Neural cell (in vitro differentiated cells): ENCODE data around the gene CDON. TPM values are rescaled to one million over a fixed set of nuclear protein-coding genes. Genes with fewer than 3 reads are reported as not detected.

ENCODE experiments used
- H2AFZ ChIP-seq: fragments of 200-600, 300-800 bp; sonication (generic), shearing (Covaris generic); 2 replicates; pipeline ENCODE4 v1.6.0; 2014; ENCODE audit warnings: low read depth, mild to moderate bottlenecking, antibody characterized with exemption, low read length, moderate library complexity
- H3F3A ChIP-seq: fragments of 200-600 bp; shearing (Covaris generic); 2 replicates; pipeline ENCODE4 v1.6.1; 2016; ENCODE audit warnings: mild to moderate bottlenecking, moderate library complexity, mixed read lengths, antibody characterized with exemption, low read length; ENCODE audit not compliant: insufficient read depth, poor library complexity, severe bottlenecking
- H3K27ac ChIP-seq: fragments of 200-600, 300-800 bp; sonication (generic), shearing (Covaris generic); 2 replicates; pipeline ENCODE4 v1.5.1; 2014; ENCODE audit warnings: mild to moderate bottlenecking, low read length, moderate library complexity
- H3K27me3 ChIP-seq: fragments of 300-800, 200-600 bp; sonication (generic), shearing (Covaris generic); 2 replicates; pipeline ENCODE4 v1.6.0; 2014; ENCODE audit warnings: mild to moderate bottlenecking, low read depth, low read length, moderate library complexity; ENCODE audit not compliant: insufficient read depth
- H3K36me3 ChIP-seq: fragments of 300-800, 200-600 bp; sonication (generic), shearing (Covaris generic); 2 replicates; pipeline ENCODE4 v1.5.1; 2014; ENCODE audit warnings: mild to moderate bottlenecking, antibody characterized with exemption, low read length, moderate library complexity; ENCODE audit not compliant: insufficient read depth
- H3K4me2 ChIP-seq: fragments of 300-800, 200-600 bp; sonication (generic), shearing (Covaris generic); 2 replicates; pipeline ENCODE4 v1.6.0; 2014; ENCODE audit warnings: mild to moderate bottlenecking, low read length
- H3K4me3 ChIP-seq: fragments of 300-800, 200-600 bp; sonication (generic), shearing (Covaris generic); 2 replicates; pipeline ENCODE4 v1.5.1; 2014; ENCODE audit warnings: mild to moderate bottlenecking, low read length, moderate library complexity
- H3K79me2 ChIP-seq: fragments of 200-600 bp; shearing (Covaris generic); replicated peaks from 2 replicates; pipeline ENCODE4 v1.6.0; 2014; ENCODE audit warnings: mild to moderate bottlenecking, low read length, moderate library complexity; ENCODE audit not compliant: insufficient read depth
- H3K9ac ChIP-seq: fragments of 300-800, 200-600 bp; sonication (generic), shearing (Covaris generic); 2 replicates; pipeline ENCODE4 v1.6.1; 2016; ENCODE audit warnings: mild to moderate bottlenecking, low read length, mixed read lengths
- H3K9me2 ChIP-seq: fragments of 200-600 bp; shearing (Covaris generic); 2 replicates; pipeline ENCODE4 v1.6.1; 2016; ENCODE audit warnings: mild to moderate bottlenecking, low read length, mixed read lengths; ENCODE audit not compliant: insufficient read depth
- H3K9me3 ChIP-seq: fragments of 200-600, 300-800 bp; sonication (generic), shearing (Covaris generic); 2 replicates; pipeline ENCODE4 v1.6.1; 2016; ENCODE audit warnings: mild to moderate bottlenecking, mixed run types, low read length, moderate library complexity, mixed read lengths
- H4K20me1 ChIP-seq: fragments of 200-600 bp; shearing (Covaris generic); 2 replicates; pipeline ENCODE4 v1.6.1; 2016; ENCODE audit warnings: mild to moderate bottlenecking, mixed run types; ENCODE audit not compliant: insufficient read depth
- CTCF ChIP-seq: fragments of 450-650 bp; IDR thresholded peaks from 2 replicates; pipeline ENCODE4 v1.5.1; 2014; ENCODE audit warnings: antibody characterized with exemption, mild to moderate bottlenecking, moderate library complexity; ENCODE audit not compliant: poor library complexity, severe bottlenecking
- EP300 ChIP-seq: fragments of 450-650 bp; conservative IDR thresholded peaks from 2 replicates; pipeline ENCODE4 v1.6.1; 2014; ENCODE audit warnings: antibody characterized with exemption, mild to moderate bottlenecking, moderate library complexity; ENCODE audit not compliant: poor library complexity, severe bottlenecking
- EZH2 ChIP-seq: fragments of 200-600, 300-800 bp; shearing (Covaris generic), sonication (generic); IDR thresholded peaks from 2 replicates; pipeline ENCODE4 v1.6.1; 2014; ENCODE audit warnings: antibody characterized with exemption, low read length, borderline replicate concordance, mild to moderate bottlenecking; ENCODE audit not compliant: insufficient read depth, poor library complexity, severe bottlenecking
- MXI1 ChIP-seq: fragments of 450-650 bp; conservative IDR thresholded peaks from 2 replicates; pipeline ENCODE4 v1.6.1; 2014; ENCODE audit warnings: antibody characterized with exemption, mild to moderate bottlenecking; ENCODE audit not compliant: poor library complexity, severe bottlenecking
- POLR2AphosphoS5 ChIP-seq: IDR thresholded peaks from 2 replicates; pipeline ENCODE4 v1.6.1; 2012
- RAD21 ChIP-seq: fragments of 450-650 bp; conservative IDR thresholded peaks from 2 replicates; pipeline ENCODE4 v1.6.1; 2014; ENCODE audit warnings: antibody characterized with exemption, mild to moderate bottlenecking, moderate library complexity
- REST ChIP-seq: IDR thresholded peaks from 2 replicates; pipeline ENCODE4 v1.6.1; 2012; ENCODE audit warnings: borderline replicate concordance
- SMC3 ChIP-seq: fragments of 450-650 bp; conservative IDR thresholded peaks from 2 replicates; pipeline ENCODE4 v1.6.1; 2014; ENCODE audit warnings: antibody characterized with exemption, mild to moderate bottlenecking, moderate library complexity; ENCODE audit not compliant: poor library complexity
- TAF1 ChIP-seq: IDR thresholded peaks from 2 replicates; pipeline ENCODE4 v1.6.1; 2012; ENCODE audit warnings: low read depth
- polyA plus RNA-seq: library from polyadenylated mRNA; depleted of rRNA; stranded (reverse); fragments of >200 nt; gene quantifications from 2 replicates; pipeline ENCODE4 v1.2.3, GENCODE V29; 2014

Gene CDON
- polyA plus RNA-seq, 1 donor from 2014 or later: 44.1 TPM

DNA sequence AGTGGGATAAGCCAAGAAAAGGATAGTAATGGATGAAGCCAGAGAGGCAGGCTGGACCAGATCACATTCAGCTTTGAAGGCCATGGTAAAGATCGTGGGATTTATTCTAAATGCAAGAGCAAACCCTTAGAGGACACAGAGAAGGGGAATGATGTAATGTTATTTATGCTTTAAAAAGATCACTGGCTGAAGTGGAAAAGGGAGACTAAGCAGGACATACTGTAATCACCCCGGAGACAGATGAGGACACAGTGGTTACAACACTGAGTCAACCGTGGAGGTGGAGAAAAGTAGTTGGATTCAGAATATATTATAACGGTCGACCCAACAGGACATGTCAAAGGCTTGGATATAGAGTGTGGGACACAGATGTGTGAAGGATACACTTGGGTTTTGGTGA lies 38.5 kb downstream of the CDON start:
- Histone ChIP-seq H3K9me3 (no peaks in the 10 kb centered on the region), H3K4me3 (no peak overlapping the region), H2AFZ (no peak overlapping the region), H3K36me3 (peaks cover 10% of the 10 kb centered on the region), H3K9me2 (no peaks in the 10 kb centered on the region), H3K9ac (no peak overlapping the region), H3K79me2 (peaks cover 37% of the 10 kb centered on the region), H3K27ac (no peak overlapping the region), H3K4me2 (no peak overlapping the region), H4K20me1 (no peaks in the 10 kb centered on the region), H3K27me3 (no peaks in the 10 kb centered on the region), H3F3A (peaks cover 3% of the 10 kb centered on the region)
- TF ChIP-seq TAF1: no peak
- no peak for TF ChIP-seq POLR2AphosphoS5
- no peak for TF ChIP-seq EZH2
- TF ChIP-seq RAD21: no peak
- no peak for TF ChIP-seq CTCF
- TF ChIP-seq SMC3: no peak
- no peak for TF ChIP-seq EP300
- TF ChIP-seq REST: no peak
- no peak for TF ChIP-seq MXI1

DNA sequence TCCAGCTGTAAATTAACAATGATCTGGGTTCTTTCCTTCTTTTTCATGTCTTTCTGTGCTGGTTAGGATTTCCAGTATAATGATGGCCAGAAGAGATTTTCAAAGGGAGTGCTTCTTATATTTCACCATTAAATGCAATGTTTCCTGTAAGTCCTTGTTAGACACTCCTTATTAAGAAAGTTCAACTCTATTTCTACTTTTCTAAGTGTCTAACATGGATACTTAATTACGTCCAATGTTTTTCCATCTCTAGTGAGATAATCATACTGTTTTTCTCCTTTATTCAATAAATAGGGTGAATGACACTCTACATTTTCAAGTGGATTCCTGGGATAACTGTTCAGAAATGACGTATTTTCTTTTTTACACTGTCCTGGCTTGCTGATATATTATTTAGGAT lies 49.8 kb downstream of the CDON start:
- Histone ChIP-seq H4K20me1 (no peaks in the 10 kb centered on the region), H3K79me2 (no peaks in the 10 kb centered on the region), H3K36me3 (peaks cover 9% of the 10 kb centered on the region), H3K27ac (no peak overlapping the region), H3F3A (no peaks in the 10 kb centered on the region), H3K9ac (no peak overlapping the region), H3K4me3 (no peak overlapping the region), H3K4me2 (no peak overlapping the region), H3K9me2 (no peaks in the 10 kb centered on the region), H3K9me3 (no peaks in the 10 kb centered on the region), H2AFZ (no peak overlapping the region), H3K27me3 (no peaks in the 10 kb centered on the region)
- no peak for TF ChIP-seq TAF1

GRCh38 chr11:126011754-126012153 lies 50.9 kb downstream of the CDON start:
- no peaks in the 10 kb centered on the region for H3K9me3 ChIP-seq
- no peak overlapping the region for H3K4me3 ChIP-seq

More at GRCh38 chr11:126011754-126012153, 50.9 kb downstream of the CDON start:
- Histone ChIP-seq H4K20me1 (no peaks in the 10 kb centered on the region), H3K27me3 (no peaks in the 10 kb centered on the region), H3K4me2 (no peak overlapping the region), H2AFZ (no peak overlapping the region), H3K9ac (no peak overlapping the region), H3K36me3 (peaks cover 7% of the 10 kb centered on the region), H3K27ac (no peak overlapping the region), H3K9me2 (no peaks in the 10 kb centered on the region), H3K79me2 (no peaks in the 10 kb centered on the region), H3F3A (no peaks in the 10 kb centered on the region)
- TF ChIP-seq EP300 (no peak), MXI1 (no peak), CTCF (no peak), POLR2AphosphoS5 (no peak), TAF1 (no peak), REST (no peak), RAD21 (no peak), SMC3 (no peak), EZH2 (no peak)
